UCSD-AML1 (cell line): ENCODE measurements around the gene HOXC9.

Experiments
- DNase-seq: peaks from one replicate; lab custom pipeline; 2025; ENCODE audit not compliant: unreplicated experiment; lab: John Stamatoyannopoulos, UW

HOXC9 gene

DNA sequence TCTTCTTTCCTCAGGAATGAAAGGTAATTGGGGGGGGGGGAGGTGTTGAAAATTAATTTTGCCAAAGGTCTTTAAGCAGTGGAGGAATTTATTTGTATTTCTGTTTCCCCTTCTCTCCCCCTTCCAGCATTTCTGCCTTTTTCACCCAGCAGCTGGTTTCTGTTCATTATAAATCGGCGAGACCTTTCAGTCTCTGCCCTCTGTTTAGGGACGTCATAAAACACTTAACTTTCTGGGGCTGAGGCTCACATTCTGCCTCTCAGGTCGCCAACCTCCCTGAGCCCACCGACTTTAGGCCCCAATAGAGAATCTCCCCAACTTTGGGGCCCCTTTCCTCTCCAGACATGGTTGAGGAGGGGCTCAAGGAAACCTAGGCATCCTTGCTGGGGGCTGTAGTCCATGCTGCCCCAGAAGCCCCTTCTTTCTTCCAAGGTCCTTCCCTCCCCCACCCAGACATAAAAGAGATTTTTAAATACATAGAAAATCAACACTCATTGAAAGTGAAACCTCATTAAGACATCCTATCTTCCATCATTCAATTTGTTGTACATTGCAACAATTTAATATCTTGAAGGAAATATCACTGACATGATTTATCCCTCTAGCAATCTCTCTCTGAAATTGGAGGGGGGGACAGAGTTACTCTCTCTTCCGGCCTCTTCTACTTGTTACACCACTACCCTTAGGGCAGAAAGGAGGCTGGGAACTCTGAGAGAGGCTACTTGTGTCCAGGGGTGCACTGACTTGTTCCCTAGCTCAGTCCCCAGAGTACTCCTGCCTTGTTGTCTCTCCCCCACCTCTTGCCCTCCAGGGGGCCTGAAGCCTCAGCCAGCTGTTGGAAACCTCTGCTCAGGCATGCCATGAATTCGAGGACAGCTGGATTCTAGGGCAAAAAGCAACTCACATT, 25.8 kb downstream of the HOXC9 start:
- DNase-seq: no peak

GRCh38 chr12:54026640-54027441, 26.9 kb downstream of the HOXC9 start:
- no peak for DNase-seq

DNA sequence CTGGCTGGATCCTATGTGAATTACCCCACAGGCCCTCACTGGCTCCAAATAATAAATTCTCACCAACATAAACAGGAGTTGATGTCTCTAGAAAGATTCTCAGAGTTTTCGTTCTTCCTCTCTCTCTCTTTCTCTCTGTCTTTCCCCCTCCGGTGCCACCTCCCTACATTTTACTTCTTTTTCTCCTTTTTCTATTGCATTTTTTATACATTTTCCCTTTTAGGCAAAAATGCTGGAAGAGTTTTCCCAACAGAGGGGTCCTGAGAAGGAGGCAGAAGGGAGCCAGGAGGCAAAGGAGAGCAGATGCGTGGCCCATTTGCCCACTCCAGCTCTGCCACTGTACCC, 27.5 kb downstream of the HOXC9 start:
- no peak for DNase-seq

DNA sequence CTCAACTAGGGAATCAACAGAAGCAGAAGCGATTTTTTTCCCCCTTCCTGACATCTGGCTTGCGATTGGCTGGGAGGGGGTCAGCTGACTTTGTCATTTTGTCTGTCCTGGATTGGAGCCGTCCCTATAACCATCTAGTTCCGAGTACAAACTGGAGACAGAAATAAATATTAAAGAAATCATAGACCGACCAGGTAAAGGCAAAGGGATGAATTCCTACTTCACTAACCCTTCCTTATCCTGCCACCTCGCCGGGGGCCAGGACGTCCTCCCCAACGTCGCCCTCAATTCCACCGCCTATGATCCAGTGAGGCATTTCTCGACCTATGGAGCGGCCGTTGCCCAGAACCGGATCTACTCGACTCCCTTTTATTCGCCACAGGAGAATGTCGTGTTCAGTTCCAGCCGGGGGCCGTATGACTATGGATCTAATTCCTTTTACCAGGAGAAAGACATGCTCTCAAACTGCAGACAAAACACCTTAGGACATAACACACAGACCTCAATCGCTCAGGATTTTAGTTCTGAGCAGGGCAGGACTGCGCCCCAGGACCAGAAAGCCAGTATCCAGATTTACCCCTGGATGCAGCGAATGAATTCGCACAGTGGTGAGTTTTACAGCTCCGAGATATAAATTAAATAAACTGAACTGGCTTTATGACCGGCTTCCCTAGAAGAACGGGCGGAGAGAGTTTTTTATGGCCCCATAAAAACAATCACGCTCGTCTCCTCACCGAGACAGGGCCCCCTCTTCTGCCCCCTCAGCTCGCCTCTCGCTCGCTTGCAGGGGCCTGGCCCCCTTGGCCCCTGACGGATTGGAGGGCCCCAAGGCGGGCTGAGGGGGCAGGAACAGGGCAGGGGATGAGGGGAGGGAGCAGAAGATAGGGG, 28.6 kb downstream of the HOXC9 start, which contains the start of gene HOXC6:
Gene HOXC6 (plus strand): TSS at position 127 of the 888 bp plus-strand sequence. CDS start 82 bp downstream, at position 209.
- no peak for DNase-seq

DNA sequence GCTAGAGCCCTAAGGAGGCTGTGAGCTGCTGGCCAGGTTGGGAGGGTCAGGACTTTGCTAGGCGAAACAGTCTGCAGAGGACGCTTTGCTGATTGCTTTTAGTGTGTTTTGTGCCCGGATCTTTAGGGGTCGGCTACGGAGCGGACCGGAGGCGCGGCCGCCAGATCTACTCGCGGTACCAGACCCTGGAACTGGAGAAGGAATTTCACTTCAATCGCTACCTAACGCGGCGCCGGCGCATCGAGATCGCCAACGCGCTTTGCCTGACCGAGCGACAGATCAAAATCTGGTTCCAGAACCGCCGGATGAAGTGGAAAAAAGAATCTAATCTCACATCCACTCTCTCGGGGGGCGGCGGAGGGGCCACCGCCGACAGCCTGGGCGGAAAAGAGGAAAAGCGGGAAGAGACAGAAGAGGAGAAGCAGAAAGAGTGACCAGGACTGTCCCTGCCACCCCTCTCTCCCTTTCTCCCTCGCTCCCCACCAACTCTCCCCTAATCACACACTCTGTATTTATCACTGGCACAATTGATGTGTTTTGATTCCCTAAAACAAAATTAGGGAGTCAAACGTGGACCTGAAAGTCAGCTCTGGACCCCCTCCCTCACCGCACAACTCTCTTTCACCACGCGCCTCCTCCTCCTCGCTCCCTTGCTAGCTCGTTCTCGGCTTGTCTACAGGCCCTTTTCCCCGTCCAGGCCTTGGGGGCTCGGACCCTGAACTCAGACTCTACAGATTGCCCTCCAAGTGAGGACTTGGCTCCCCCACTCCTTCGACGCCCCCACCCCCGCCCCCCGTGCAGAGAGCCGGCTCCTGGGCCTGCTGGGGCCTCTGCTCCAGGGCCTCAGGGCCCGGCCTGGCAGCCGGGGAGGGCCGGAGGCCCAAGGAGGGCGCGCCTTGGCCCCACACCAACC, 29.8 kb downstream of the HOXC9 start:
- no peak for DNase-seq

DNA sequence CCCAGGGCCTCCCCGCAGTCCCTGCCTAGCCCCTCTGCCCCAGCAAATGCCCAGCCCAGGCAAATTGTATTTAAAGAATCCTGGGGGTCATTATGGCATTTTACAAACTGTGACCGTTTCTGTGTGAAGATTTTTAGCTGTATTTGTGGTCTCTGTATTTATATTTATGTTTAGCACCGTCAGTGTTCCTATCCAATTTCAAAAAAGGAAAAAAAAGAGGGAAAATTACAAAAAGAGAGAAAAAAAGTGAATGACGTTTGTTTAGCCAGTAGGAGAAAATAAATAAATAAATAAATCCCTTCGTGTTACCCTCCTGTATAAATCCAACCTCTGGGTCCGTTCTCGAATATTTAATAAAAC, 30.5 kb downstream of the HOXC9 start:
- no peak for DNase-seq

GRCh38 chr12:54030889-54031471, 31.0 kb downstream of the HOXC9 start:
- DNase-seq: no peak

DNA sequence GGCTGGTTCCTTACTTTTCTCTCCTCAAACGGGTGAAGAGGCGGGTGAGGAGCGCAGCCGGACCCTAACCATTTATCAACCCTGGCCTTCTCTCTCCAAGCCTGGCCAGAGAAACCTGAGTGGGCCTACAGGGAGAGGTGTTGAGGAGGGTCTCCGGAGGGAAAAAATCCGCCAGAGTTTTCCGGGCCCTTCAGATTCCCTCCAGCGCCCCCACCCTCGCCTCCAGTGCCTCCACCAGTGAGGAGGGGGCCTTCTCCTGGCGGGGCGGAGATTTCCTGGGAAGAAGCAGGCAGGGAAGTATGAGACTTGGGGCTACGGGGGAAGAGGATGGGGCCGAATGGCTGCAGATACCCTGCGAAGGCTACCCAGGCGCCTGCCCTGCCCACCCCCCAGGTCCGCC, 31.5 kb downstream of the HOXC9 start:
- no peak for DNase-seq

DNA sequence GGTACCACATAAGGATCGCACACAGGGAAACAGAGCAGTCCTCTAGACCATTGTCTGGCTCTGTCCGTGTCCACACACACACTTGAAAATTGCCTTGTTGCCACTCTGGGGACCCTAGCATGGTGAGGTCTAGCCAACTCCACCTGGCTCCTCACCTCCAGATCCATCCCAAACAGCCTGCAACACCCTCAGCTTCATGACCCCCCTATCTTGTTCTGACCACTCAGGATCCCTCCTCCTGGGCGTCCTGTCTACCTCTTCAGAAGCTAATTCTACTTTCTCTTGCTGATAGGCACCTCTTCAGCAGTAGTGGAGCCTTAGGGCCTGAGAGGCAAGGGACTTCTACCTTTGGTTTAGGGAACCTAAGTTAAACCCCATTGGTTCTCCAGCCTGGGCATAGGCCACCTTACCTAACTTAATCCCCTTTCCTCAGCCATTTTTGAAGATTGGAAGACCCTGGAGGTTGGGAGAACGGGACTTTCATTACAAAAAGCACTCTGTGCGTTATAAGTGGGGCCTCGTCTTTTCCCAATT, 32.2 kb downstream of the HOXC9 start:
- DNase-seq: no peak

- DNase-seq: peak; percentile 62
Observed at GRCh38 chr12:54032627-54033100, 32.7 kb downstream of the HOXC9 start, which contains the start of gene HOXC5. TSS of gene HOXC5 (plus strand) at chr12:54033050. CDS start at chr12:54033123, 73 bp downstream.

- DNase-seq: no peak
Observed at GRCh38 chr12:54033106-54033979, 33.4 kb downstream of the HOXC9 start.

DNA sequence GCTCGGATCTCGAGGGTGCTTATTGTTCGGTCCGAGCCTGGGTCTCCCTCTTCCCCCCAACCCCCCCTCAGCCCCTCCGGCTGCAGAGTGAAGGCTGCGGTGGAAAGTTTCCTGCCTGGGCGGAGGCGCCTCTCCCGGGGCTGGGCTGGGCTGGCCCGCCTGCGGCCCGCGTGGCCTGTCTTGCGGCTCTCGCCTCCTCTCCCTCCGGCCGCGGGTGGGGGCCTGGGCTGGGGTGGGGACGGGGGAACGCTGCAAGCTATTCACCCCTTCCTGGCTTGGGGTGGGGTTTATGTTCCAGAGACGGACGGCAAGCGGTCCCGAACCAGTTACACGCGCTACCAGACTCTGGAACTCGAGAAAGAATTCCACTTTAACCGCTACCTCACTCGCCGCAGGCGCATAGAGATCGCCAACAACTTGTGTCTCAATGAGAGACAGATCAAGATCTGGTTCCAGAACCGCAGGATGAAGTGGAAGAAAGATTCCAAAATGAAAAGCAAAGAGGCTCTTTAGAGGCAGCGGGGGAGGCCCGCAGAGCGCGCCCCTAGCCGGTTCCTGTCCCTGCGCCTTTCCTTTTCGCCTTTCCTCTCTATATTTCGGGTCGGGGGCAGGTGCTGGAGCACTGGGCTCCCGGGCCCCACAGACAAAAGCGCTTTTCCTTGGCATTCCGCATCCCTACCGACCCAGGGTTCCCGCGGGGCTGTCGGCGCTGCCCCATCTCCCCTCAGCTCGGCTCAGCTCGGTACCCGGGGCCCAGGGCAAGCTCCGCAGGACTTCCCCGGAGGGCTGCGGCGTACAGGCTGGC, 34.2 kb downstream of the HOXC9 start:
- DNase-seq: no peak

GRCh38 chr12:54034785-54035310, 34.9 kb downstream of the HOXC9 start:
- no peak for DNase-seq

GRCh38 chr12:54035568-54036264, 35.8 kb downstream of the HOXC9 start:
- no peak for DNase-seq

DNA sequence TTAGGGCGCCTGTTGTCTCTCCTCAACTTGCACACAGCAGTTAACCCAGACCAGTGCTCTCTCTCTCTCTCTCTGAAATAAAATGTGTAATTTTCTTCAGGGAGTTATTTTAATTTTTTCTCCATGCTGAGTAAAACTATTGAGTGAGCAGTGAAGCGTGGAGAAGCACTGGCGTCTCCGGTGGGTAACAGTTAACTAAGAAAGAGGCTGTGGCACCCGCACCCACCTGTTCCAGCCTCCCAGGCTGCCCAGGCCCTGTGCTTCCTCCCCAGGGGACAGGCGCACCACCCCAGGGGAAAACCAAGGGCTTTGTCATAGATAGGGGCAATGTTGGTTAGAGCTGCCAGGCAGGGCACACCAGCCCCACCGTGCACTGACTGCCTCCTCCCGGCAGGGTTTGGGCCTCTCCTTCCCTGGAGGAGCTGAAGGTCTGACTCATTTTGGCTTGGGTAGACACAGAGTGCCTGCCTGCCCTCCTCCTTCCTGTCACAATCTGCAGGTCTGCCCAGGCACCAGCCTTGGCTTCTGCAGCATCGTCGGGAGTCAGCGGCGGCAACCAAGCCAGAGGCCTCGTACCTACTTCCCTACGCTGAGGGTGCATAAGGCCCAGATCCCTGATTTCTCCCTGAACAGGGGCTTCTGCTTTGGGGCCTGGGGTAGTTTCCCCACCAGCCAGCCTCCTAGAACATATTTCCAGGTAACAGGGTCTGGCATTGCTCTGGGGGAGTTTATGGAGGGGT, 36.8 kb downstream of the HOXC9 start:
- DNase-seq: no peak
